Eye (tissue), 1 donor: ENCODE data around the gene CFAP77.

Experiments
- DNase-seq: peaks from one replicate; pipeline ENCODE4 v3.0.0-alpha.2; 2015

Gene CFAP77

GRCh38 chr9:132410642-132411041 is 631 bp downstream of the CFAP77 start:
- no peak for DNase-seq

DNA sequence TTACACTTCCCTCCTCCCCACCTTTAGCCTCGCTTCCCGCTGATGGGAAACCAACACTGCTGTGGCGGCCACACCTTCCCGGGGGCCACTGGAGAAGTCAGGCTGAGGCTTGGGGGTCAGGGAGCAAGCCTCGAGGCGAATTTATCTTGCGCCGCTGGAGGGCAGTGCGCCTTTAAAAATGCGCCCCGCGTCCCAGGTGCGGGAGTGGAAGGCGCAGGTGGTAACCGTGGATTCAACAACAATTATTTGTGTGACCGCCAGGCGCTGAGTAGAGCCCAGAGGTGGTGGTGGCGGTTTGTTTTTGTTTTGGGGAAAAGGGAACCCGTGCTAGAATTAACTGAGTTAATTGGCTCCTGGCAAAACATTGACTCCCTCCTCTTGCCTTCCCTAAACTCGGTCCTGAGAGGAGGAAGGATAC is 1.1 kb downstream of the CFAP77 start:
- DNase-seq, result peak; percentile 78

GRCh38 chr9:132412089-132412488 is 2.1 kb downstream of the CFAP77 start:
- DNase-seq, result peak; percentile 74

- DNase-seq, result no peak
Measured at GRCh38 chr9:132413926-132414325, 3.9 kb downstream of the CFAP77 start.

DNA sequence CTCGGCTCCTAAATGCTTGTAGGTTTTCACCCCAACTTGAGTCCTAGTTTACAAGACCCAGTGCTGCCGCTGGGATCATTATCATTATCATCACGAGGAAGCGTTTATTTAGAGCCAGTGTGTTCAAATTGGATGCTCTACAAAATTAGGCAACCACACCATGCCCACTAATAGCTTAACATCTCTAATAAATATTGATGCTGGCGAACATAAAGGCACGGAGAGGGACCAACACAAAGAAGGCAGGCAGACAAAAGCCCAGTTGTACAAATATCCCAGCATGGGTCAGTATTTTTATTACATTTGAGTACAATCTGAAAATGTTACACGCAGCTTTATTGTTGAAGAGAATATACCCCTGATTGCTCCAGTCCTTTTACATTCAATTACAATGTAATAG is 4.7 kb downstream of the CFAP77 start:
- DNase-seq, result no peak

DNA sequence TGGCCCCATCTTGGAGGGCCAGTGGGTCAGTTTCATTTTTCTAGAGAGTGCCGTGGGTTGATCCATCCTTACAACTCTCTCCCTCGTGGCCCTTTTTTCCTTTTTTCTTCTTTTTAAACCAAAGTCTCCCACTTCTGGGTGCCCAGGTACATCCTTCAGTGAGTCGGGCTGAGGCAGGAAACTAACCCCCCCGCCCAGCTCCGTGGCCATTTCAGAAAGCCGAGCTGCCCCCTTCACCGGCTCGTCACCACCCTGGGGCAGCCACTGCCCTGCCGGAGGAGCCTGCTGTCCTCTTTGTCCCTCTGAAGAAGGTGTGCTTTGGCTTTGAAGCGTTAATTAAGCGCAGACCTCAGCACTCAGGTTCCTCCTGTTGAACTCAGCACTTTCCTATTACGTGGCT is 5.2 kb downstream of the CFAP77 start:
- DNase-seq, result no peak

GRCh38 chr9:132418726-132419363 is 8.8 kb downstream of the CFAP77 start:
- DNase-seq, result no peak

GRCh38 chr9:132422574-132422973 is 12.6 kb downstream of the CFAP77 start:
- no peak for DNase-seq

- no peak for DNase-seq
Measured at GRCh38 chr9:132423503-132423902, 13.5 kb downstream of the CFAP77 start.

- peak; percentile 65 for DNase-seq
Measured at GRCh38 chr9:132424857-132425674, 15.1 kb downstream of the CFAP77 start.

- no peak for DNase-seq
Measured at GRCh38 chr9:132425675-132426062, 15.7 kb downstream of the CFAP77 start.

DNA sequence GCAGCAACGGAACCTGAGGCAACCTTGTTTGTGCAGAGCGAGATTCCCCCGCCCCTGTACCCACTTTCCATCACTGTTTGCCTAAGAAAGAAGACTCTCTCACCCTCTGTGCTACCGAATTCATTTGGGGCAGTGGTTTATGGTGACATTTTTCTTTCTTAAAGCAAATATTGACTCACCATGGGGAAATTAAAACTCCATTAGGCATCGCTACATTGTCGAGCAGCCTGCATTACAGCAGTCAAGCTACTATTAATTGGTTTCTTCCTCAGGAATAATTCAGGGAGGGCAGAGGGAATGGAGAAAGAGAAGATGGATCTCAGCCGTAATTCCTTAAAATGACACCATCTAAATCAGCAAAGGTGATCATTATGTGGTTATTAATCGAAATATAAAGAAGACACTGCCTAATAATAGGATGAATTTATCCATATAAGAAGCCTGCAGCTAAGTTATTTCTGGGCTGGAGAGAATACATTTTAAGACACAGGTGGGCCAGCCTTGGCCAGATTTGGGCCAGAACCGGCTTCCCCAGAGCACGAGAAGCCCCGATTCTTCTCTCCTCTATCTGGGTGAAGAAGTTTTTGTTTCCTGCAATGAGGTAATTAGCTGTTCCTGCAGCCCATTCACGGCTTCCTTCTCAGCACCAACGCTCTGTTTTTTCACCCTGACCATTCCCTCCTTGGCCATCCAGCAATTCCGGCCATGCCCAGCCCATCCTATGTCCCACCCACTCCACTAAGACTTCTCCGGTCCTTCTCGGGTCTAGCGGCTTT is 16.8 kb downstream of the CFAP77 start:
- DNase-seq, result no peak

- no peak for DNase-seq
Measured at GRCh38 chr9:132430998-132431397, 21.0 kb downstream of the CFAP77 start.

- peak; percentile 47 for DNase-seq
Measured at GRCh38 chr9:132434881-132435280, 24.9 kb downstream of the CFAP77 start.

GRCh38 chr9:132439153-132439552 is 29.1 kb downstream of the CFAP77 start:
- no peak for DNase-seq

GRCh38 chr9:132440735-132441134 is 30.7 kb downstream of the CFAP77 start:
- no peak for DNase-seq

- peak; percentile 33 for DNase-seq
Measured at GRCh38 chr9:132441404-132441803, 31.4 kb downstream of the CFAP77 start.

DNA sequence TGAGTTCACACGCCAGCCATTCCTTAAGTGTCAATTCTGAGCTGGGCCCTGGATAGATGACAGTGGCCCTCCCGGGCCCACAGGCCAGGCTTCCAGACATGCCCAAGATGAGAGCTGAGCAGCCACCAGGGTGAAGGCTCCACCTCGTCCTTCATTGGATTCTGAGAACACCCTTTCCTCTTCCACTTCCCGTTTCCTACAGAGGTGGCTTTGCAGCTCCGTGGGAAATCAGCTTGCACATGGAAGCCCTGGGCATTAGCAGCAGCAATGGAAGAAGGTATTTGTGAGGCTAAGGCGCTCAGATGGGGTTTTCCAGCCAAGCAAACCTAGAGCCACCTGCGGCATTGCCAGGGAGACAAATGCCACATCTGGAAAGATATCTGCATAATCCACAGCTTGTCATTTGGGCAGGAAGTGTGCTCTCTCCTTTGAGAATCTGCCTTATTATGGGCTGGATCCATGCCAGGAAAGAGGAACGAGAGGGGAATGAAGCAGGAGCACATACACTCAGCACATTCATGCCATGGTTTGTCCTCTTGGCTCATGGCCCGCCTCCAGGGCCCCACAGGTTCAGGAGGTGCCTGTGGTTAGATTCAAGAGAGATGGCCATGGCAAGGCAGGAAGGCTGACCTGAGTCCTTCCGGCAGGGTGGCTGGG is 34.1 kb downstream of the CFAP77 start:
- no peak for DNase-seq

- no peak for DNase-seq
Measured at GRCh38 chr9:132446887-132447286, 36.9 kb downstream of the CFAP77 start.

GRCh38 chr9:132447346-132447745 is 37.3 kb downstream of the CFAP77 start:
- peak; percentile 38 for DNase-seq

GRCh38 chr9:132447902-132448301 is 37.9 kb downstream of the CFAP77 start:
- no peak for DNase-seq

GRCh38 chr9:132451276-132451675 is 41.3 kb downstream of the CFAP77 start:
- DNase-seq, result no peak

- no peak for DNase-seq
Measured at GRCh38 chr9:132456241-132456640, 46.2 kb downstream of the CFAP77 start.
